Activated T-cell treated with anti-CD3 and anti-CD28 coated beads, Interleukin-2, amount 50 U/mL, for 1 hour (primary cell): ENCODE data around the gene MSMB.

ENCODE experiments used
- DNase-seq: peaks from one replicate; pipeline ENCODE4 v3.0.0-alpha.2; 2020

Gene MSMB

DNA sequence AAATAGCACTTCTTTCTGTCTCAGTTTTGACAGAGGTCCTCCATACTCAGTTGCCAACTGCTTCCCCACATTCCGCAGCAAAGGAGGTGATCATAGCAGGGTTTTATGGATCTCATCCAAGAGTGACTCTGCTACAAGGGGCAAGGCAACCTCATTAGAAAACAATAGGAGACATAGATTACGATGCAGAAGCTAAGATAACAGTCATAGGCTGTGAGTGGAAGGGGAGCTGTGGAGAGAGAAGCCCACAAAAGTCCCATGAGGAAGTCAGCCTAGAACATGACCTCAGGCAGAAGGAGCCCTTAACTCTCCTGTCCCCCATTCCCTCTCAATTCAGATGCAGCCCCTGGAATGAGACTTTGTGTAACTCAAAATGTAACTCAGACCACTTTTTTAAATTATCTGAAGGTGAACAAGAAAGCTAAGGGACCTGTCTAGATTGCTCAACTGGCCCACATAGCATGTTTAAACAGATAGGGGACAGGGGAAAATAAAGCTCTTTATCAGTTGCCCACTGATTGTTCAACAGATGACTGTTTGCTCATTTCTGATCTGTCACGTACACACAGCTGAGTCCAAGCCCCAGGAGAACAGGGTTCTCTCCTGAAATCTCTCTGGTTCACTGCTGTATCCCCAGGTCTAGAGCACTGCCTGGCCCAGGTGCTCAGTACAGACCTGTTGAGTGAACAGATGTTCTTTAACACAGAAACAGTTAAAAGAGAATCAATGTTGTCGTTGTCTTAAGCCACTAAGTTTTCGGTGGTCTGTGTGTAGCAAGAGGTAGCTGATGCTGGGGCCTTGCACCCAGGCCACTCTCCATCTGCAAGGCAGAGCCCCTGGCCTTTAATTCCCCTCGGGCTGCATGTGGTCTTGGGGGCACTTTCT, 14.2 kb downstream of the MSMB start:
- DNase-seq = no peak

DNA sequence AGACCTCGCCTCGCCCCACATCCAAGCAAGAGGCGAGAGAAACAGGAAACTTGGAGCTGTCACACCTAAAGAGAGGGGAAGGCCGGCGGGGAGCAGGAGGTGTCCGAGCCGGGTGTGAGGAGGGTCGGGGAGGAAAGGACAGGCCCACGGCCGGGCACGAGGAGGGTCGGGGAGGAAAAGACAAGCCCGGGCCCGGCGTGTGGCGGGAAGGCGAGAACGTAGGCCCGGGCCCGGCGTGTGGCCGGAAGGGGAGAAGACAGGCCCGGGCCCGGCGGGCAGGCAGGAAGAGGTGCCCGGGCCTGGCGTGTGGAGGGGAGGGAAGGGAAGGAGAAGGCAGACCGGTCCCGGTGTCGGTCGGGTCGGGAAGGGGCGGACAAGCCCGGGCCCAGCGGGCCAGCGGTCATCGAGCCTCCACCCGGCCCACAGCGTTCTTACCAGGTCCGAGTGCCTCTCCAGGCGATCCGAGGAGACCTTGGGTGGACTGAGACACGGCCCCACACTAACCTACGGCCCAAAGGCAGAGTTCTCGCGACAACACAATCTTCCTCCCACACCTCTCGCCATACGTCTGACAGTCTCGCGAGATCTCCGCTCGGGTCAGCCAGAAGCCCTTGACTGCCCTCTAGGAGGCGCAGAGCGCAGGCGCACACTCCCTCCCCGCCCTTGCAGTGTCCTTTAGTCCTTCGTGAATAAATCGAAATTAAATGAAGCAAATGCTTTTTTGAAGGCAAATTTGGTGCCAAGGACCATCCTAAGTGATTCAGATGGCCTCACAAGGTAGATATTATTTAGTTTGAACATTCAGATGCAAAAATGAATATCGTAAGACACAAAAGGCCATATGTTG, 15.8 kb downstream of the MSMB start, which contains the start of gene NCOA4:
Gene NCOA4, minus strand, starts transcription at position 533 of the 847 bp plus-strand sequence. CDS start 13,943 bp downstream, outside the sequence.
- DNase-seq = peak; percentile 91

DNA sequence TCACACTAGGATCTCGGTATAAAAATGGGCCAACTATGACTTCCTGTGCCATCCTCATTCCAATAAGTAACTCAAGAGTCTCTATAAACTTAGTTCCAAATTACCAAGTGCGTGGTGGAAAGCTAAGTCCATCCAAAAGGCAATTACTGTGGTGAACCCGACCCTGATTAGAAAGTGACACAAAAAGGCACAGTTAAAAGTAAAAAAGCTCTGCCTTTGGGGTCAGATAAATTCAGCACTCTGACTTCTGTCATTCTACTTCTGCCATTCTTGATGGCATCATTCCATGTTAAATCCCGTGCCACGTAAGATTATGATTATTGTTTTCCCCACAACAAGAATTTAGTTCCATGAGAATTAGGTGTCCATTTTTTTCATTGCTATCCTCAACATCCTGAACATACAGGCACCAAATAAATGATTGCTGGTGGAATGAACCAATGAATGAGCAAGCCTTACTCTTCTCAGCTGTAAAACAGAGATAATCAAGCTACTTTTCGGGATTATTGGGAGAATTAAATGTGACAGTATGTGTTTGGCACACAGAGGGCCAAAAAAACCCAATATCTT, 16.5 kb downstream of the MSMB start:
- no peak for DNase-seq

DNA sequence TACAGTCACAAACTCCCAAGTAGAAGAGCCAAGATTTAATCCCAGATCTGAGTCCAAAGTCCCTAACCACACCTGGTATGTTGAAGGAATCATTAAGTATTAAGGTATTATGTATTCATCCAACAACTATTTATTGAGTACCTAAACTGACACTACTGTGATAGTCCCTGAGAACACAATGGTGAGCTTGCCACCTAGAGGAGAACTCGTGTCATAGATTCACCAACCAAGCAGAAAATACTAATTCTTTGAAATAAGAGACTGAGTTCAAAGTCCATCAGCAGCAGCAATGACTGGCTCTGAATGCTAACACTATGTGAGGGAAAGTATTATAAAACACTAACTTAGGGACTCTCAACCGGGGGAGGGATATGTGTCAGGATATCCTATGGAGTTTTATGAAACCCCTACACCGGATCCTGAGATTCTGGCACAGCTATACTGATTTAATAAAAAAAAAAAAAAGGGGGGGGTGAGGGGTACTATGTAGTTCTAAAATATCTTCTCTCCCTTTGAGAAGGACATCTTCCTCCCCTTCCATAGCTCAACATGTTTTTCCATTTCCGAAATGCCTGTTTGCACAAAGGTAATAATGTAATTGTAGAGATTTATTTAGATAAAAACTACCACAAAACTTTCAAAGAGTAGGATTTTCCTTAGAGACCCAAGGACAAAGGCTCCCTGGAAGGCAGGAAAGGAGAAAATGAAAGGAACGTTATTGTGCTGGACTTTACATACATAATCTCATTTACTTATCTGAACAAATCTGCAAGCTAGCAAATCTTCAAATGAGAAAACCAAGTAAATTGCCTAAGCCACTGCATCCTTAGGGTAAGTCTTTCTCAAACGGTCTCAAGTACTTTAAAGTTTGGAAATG, 17.2 kb downstream of the MSMB start:
- no peak for DNase-seq

DNA sequence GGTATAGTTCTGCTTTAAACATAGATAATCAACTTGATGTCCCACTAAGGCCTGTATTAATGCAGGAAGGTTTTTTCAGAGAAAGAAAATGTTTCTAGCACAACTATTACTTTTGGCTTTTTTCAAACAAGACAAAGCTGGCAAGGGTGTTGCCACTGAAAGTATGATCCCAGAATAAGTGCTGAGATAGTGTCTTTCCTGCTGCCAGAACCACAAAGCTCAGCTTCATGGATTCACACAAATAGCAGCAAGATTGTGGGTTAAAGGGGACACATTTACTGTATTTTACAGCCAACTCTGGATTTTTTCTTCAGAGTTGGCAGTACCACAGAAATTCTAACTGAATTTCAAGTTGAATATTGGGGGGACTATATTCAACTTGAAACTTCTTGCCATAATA, 20.0 kb downstream of the MSMB start:
- no peak for DNase-seq

DNA sequence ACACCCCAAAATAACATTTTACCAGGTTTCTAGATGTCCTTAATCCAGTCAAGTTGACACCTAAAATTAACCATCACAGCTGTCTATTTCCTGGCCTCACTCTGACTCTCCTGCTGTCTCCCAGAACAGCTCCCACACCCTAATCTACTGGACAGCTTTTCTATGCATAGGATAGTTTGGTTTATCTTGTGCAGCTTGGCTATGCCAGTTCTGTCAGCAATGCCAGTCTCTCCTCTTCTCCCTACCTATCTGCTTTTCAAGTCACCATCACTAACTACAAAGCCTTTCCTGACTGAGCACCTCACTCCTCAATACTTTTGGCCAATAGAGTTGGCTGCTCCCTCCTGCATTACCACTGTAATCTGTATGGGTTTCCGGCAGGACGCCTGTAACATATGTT, 20.7 kb downstream of the MSMB start:
- no peak for DNase-seq

DNA sequence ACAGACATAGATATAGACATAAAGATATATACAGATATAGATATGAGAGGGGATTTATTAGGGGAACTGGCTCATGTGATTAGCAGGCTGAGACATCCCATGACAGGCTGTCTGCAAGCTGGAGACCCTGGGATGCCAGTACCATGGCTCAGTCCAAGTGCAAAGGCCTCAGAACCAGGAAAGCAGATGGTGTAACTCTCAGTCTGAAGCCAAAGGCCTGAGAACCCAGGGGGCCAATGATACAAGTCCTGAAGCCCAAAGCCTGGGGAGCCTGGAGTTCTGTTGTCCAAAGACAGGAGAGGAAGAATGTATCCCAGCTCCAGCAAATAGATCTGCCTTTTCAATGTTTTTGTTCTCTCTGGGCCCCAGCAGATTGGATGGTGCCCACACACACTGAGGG, 21.1 kb downstream of the MSMB start:
- DNase-seq = no peak

DNA sequence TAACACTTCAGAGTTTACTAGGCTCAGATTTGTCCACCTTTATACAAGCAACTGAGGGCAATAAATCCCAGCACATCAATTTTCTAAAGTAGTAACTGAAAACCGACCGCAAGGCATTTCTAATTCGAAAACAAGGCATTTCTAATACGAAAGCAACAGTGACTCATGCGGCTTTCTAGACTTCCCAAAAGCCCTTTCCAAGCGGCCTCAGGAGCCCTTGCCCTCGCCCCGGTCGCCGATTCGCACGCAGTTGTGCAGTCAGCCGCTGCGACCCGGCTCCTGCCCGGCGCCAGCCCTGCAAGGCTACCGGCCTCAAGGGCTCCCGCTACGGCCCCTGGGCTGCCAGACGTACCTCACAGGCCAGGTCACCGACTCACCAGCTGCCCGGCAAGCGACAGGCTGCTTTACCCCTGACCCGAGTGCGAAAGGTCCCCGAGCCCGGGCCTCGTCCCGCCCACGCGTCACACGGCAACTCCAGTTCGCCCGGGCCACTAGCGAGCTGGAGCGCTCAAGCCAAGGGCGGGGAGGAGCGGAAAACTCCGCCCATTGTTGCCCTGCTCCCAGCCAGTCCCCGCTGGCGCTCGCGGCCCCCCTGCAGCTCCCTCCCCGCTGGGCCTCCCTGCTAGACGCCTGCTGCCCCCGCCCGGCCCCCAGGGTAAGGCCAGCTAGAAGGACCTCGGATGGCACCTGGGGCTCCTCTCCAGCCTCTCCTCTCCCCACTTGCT, 22.9 kb downstream of the MSMB start:
- peak; percentile 83 for DNase-seq

DNA sequence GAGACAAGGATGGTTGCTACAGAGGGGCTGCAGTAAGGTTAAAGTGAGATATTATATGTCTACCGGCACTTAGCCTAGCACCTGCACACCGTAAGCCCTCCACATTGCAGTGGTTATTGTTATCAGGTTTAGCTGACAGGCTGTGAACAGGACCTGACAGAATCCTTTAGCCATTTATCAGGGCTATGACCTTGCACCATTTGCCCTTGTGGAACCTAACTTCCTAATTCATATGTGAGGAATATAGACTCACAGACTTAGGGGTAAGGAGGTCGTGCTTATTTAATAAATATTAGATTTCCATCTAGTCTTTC, 25.8 kb downstream of the MSMB start:
- no peak for DNase-seq

DNA sequence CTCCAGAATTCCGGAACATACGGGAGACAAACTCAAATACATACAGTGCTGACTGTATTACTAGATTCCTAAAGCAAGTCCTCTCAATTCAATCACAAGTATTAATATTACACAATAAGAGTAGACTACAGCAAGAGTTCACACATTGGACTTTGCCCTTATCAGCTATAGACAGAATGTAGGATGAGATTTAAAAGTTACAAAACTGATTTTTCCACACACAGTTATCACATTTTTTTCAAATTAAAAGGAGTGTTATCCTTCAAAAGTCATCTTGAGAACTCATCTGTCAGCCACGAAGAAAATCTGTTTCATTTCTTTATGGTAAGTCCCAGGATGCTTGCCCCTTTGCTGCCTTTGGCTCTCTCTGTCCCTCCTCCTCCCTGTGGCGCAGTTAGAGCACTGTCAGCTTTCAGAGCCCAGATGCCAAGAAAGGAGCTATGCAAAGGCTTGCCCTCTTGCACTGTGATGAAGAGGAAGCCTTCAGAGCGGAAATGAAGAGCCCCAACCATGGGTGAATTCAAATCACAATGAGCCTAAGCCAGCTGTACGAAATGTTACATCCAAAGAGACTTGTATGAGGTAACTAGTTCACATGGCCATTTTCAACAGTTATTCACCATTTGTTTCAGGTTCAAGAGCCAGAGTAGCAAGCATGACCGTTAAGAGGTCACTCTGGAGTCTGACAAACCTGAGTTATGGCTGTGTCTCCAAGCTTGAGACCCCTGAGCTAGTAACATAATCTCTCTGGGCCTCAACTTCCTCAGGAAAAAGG, 26.3 kb downstream of the MSMB start:
- DNase-seq = no peak

DNA sequence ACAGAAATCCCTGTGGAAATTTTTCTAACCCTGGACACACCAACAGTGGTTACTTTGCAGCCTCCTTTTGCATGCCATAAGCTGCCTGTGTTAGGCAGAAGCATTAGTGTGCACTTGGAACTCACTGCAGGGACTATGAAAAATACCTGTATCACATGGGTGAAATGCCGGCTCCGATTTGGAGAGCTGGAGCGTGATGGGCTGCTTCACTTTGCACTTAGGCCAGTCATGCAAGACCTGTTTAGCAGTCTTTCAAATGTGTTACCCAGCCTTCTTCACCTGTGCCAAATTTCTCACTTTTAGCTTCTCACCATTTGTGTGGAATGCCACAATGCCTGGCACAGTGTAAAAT, 26.9 kb downstream of the MSMB start:
- DNase-seq = no peak

DNA sequence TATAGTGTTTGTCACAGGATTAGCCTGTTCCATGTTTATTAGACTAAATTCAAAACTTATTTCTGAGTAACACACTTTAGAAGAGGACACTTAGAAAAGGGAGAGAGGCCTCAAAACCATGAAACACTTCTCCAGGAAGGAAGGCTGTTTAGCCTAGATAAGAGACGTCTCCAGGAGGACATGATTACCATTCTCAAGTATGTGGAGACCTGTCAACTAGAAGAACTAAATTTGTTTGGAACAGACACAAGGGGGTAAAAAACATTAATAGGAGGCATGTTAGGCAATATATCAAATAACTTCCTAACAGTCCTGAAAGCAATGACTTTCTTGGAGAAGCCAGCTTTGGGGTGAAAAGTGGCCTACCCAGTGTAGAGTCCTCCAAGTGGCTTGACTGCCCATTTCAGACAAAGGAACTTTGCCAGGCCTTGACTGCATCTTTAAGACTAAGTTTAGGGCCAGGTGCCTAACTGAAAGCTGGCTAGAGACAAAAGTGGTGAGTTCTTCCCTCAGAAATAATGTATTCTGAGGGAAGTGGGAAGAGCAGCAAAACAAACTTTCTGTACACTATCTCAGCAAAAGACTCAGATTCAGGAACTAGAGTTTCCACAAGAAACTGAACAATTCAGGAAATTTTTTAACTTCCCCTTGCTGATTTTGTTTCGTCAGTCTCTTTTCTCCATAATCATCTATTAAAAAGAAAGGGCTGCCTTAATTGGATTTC, 27.5 kb downstream of the MSMB start:
- no peak for DNase-seq

DNA sequence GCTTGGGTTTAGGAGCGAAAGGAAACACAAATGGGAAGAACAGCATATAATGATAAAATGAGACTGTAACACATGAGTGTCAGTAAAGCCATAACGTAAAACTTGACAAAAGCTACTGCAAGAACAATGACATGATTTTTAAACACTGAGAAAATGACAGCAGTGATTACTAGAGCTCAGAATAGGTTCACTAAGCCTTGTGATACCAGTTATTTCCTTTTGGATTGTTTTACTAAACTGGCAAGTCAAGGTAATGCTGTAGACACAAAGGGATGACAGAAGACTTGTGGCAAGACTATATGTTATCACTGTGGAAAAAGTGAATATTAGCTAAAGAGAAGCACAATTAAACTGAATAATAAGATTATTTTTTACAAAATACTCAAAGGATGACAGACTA, 28.3 kb downstream of the MSMB start:
- DNase-seq = no peak

DNA sequence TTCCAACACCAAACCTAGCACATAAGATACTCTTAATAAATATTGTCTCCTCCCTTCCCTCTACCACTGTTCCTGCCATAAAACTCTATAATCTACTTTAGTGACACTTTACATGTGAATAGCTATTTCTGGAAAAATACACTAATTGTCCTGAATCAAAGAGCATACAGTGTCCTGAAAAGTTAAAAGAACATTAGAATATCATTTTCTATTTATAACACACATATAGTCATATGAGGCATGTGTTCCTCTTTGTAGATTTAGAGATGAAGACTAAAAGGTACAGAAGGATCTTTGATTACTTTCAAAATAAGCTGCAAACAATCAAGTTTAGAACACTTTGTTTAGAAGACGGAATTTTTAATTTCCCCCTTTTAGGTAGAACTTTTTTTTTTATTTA, 29.3 kb downstream of the MSMB start:
- no peak for DNase-seq

DNA sequence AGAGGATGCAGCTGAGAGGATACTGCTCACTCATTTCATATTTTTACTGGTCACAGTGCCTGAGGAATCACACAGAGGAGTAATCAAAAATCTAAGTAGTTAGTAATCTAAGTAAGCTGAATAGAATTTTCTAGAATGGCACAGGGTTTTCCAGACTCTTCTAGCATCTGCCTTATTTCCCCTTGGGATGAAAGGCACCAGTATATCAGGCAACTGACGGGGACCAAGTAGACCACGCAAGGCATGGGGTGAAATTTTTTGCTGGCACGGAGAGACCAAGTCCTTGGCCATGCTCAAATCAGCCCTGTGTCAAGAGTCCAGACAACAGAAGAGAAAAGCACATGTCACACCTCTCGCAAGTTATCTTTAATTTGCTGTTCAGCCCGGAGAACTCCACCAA, 29.9 kb downstream of the MSMB start:
- DNase-seq = no peak

DNA sequence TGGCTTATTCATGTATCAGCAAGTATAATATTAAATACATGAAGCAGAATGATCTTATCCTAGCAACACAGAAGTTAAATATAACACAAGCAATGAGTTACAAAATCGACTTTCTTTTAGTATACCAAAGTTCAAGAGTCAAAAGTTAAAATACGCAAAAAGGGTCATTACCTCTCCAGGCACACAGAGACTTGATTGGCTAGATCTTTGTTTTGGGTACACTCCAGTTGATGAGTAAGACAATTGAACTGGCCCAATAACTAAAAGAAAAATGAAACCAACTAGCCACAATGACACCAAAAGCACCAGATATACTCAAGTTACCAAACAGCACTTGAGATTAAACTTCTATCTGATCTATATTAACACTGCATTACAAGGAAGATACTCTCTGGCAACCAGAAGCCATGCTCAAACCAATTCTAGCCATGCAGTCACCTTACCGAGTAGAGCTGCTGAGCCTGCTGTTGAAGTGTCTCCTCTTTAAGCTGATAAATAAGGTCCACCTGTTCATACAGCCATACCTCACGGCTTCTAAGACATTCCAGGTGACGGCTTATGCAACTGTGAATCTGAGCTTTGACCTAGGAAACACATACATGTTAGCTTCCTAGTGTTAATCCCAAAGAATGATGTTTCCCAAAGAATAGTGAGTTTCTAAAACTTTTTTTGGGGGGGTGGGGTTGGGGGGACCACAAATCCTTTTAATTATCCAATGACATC, 31.2 kb downstream of the MSMB start:
- DNase-seq = no peak

DNA sequence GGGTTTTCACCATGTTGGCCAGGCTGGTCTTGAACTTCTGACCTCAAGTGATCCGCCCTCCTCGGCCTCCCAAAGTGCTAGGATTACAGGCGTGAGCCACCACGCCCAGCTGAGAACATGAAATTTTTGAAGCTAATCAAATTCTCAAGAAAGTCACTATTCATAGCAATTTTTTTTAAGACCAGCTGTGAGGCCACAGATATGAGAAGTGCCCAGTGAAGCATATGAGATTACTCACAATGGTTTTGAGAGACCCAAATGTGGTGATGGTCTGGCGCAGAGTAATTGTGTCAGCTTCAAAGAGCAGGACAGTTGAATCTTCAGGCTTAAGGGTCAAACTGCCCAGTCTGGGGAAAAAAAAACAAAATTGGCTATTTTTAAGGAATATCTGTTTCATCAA, 31.9 kb downstream of the MSMB start:
- no peak for DNase-seq

DNA sequence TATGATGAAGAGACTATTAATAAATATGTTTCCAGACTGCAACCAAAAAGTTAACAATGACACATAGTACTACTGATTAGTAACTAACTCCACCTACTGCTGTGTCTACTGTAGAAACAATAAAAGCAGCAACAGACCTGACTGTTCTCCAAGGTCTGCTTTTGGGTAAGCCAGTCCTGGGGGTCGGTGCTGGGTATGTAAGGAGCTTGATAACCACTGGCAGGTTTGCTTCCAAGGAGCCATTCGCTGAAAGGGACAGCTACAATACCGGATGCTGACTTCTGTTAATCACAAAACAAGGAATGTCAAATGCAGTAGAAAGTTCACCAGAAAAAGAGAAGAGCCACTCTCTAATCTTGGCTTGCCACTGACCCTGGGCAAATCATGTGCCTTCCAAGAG, 33.3 kb downstream of the MSMB start:
- DNase-seq = no peak

DNA sequence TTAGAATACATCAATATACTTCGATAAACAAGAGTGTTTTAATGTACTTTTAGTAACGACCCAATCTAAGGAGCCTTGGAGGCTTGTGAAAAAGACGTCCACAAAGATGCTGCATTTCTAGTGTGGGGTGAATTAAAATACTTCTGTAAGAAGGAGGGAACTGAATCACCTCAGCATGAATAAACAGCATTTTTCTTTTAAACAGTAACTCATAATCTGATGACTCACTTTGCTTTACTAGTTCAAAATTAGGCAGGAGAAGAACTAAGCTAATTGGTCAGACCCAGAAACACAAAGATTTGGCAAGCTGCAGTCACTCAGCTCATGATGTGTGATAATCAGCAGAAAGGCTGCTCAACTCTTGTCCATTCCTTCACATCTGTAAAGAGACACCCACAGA, 39.9 kb downstream of the MSMB start:
- DNase-seq = no peak

DNA sequence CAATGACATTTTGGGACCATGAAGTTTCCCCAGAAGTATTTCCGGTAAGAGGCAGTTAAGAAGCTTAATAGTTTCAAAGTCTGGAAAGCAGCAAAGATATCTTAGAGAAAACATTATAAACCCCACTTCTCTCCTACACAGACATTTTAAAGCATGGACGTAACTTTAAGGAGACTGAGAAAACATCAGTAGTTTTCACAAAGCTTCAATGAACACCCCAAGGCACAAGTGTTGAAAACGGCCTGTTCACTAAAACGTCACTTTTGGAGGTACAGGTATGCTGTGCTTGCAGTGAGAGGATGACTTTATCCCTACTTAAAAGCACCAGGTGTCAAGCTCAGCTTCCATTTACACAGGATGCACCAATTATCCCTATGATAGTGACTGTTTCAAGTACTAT, 40.7 kb downstream of the MSMB start:
- DNase-seq = no peak
